Measurements from ENCODE around the gene GNAS-AS1.

Gene GNAS-AS1

DNA sequence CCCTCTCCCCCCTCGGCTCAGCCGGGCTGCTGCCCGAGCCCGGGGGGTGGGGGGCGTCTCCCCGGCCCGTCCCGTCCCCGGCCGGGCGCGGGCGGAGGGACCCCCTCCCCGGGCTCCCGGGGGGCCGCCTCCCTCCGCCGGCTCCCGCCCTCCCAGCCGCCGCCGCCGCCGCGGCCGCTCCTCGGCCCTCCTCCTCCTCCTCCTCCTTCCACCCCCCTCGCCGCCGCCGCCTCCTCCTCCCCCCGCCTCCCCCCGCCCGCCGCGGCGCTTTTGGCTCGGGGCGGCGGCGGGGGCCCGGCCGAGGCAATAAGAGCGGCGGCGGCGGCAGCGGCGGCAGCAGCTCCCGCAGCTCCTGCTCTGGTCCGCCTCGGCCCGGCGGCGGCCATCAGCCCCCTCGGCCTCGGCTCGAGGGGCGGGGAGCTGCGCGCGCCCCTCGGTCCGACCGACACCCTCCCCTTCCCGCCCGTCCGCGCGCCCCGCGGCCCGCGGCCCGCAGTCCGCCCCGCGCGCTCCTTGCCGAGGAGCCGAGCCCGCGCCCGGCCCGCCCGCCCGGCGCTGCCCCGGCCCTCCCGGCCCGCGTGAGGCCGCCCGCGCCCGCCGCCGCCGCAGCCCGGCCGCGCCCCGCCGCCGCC lies 40.5 kb upstream of the GNAS-AS1 start:
- Mint-ChIP-seq H3K9me3 (no peaks in the 10 kb centered on the region), H3K4me1 (ENCODE audit: low read depth) (peaks cover 41% of the 10 kb centered on the region), H3K27me3 (peaks cover 7% of the 10 kb centered on the region), H3K27ac (peak overlapping the region; percentile 97), H3K36me3 (ENCODE audit: low read depth) (peaks cover 33% of the 10 kb centered on the region), H3K4me3 (peak overlapping the region; percentile 96)
- intact Hi-C loops (cut with micrococcal nuclease), result loop anchor here (2.0 to 5.0 kb wide), 3 partner anchors 91 to 240 kb away; partner anchors contain the start of genes ATP5F1E, NELFCD and STX16

- Mint-ChIP-seq H3K27ac (peak overlapping the region; percentile 88), H3K36me3 (ENCODE audit: low read depth) (peaks cover 27% of the 10 kb centered on the region), H3K4me3 (peak overlapping the region; percentile 96), H3K27me3 (peaks cover 7% of the 10 kb centered on the region), H3K4me1 (ENCODE audit: low read depth) (peaks cover 35% of the 10 kb centered on the region), H3K9me3 (no peaks in the 10 kb centered on the region)
- intact Hi-C loops (cut with micrococcal nuclease), result loop anchor here (2.0 to 5.0 kb wide), 3 partner anchors 92 to 240 kb away; partner anchors contain the start of genes ATP5F1E, NELFCD and STX16
Observed at GRCh38 chr20:58890518-58891085, 39.9 kb upstream of the GNAS-AS1 start.

DNA sequence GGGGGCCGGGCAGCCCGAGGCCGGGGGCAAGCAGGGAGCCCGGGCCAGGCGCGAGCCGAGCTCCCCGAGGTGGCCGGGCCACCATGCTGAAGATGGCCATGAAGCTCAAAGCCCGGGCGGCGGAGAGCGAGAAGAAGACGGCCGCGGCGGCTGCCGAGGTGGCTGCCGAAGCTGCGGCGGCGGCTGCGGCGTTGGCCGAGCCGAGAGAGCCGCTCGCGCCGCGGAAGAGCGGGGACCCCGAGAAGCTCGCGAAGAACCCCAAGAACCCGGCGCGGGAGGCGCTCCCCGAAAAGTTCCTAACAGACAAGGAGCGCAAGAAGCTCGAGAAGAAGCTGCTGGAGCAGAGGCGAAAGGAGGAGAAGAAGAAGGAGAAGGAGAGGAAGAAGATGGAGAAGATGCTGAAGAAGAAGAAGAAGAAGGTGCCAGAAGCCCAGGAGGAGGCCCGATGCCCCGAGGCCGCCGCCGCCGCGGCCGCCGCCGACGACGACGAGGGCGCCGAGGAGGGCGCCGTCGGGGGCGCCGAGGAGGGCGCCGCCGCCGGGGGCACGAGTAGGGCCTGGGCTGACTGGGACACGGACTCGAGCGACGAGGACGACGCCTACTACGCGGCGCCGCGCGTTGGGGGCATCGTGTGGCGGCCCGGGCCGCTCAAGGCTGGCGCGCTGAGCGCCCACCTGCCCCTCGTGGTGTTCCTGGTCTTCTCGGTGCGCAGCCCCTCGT lies 39.3 kb upstream of the GNAS-AS1 start:
- intact Hi-C loops (cut with micrococcal nuclease), result loop anchor here (2.0 to 5.0 kb wide), 3 partner anchors 92 to 239 kb away; partner anchors contain the start of genes ATP5F1E, NELFCD and STX16
- peak overlapping the region; percentile 96 for H3K4me3 Mint-ChIP-seq
- peaks cover 20% of the 10 kb centered on the region for H3K36me3 Mint-ChIP-seq (ENCODE audit: low read depth)
- H3K27ac Mint-ChIP-seq, result peak overlapping the region; percentile 88
- H3K27me3 Mint-ChIP-seq, result peaks cover 7% of the 10 kb centered on the region
- peaks cover 31% of the 10 kb centered on the region for H3K4me1 Mint-ChIP-seq (ENCODE audit: low read depth)
- H3K9me3 Mint-ChIP-seq, result no peaks in the 10 kb centered on the region

DNA sequence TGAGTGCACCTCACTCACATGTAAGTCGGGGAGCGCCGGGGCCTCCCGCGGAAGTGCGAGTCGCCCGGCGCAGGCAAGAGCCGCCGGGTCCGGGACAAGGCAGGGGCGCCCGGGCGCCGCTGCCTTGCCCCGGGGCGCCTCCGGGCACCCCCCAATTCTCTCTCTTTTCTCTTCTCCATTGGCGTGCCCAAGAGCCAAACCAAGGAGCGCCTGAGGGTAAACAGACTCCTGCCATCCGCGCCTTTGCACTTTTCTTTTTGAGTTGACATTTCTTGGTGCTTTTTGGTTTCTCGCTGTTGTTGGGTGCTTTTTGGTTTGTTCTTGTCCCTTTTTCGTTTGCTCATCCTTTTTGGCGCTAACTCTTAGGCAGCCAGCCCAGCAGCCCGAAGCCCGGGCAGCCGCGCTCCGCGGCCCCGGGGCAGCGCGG lies 38.6 kb upstream of the GNAS-AS1 start:
- Mint-ChIP-seq H3K36me3 (ENCODE audit: low read depth) (peaks cover 20% of the 10 kb centered on the region), H3K4me3 (peak overlapping the region; percentile 96), H3K27me3 (peaks cover 7% of the 10 kb centered on the region), H3K9me3 (no peaks in the 10 kb centered on the region), H3K4me1 (ENCODE audit: low read depth) (peaks cover 29% of the 10 kb centered on the region), H3K27ac (peak overlapping the region; percentile 88)
- intact Hi-C loops (cut with micrococcal nuclease), result no loop called here

DNA sequence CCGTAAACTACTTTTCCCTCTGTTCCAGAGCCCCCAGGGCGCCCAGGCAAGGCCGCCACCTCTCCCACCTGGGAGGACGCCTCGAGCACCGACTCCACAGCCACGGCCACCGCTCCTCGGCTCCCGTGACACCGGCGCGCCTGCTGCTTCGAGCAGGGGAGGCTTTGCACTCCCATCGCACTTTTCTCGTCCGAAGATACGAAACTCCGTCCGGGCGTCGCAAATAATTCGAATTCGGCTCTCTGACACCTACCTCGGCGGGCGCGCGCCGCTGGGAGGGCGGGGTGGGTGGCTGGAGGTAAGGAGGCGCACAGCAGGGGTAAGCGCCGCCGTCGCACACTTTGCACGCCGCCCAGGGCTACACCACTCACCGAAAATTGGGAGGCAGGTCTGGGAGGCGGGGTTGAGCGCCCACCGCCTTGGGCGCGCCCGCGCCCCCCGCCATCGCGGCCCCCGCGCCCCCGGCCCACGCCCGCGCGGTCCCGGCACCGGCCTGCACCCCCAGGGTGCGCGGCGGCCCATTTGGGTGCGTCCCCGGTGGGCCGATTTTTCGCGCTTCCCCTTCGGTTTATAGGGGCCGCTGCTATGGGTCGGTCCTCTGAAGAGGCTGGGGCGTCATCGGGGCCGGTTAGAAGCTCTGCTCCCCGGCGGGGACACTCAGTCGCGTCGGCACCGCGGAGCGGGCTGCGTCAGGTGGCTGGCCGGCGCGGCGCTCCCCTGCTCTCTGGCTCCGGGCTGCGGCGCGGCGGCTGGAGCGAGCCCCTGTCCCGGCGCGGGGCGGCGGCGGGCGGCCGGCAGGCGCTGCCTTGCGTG lies 38.0 kb upstream of the GNAS-AS1 start:
- Mint-ChIP-seq H3K4me1 (ENCODE audit: low read depth) (peaks cover 25% of the 10 kb centered on the region), H3K9me3 (no peaks in the 10 kb centered on the region), H3K27ac (peak overlapping the region; percentile 88), H3K27me3 (peaks cover 7% of the 10 kb centered on the region), H3K36me3 (ENCODE audit: low read depth) (peaks cover 20% of the 10 kb centered on the region), H3K4me3 (peak overlapping the region; percentile 76)
- intact Hi-C loops (cut with micrococcal nuclease), result no loop called here

GRCh38 chr20:58888103-58888502 lies 37.4 kb upstream of the GNAS-AS1 start:
- Mint-ChIP-seq H3K9me3 (no peaks in the 10 kb centered on the region), H3K27me3 (peaks cover 12% of the 10 kb centered on the region), H3K27ac (peak overlapping the region; percentile 77), H3K4me3 (peak overlapping the region; percentile 76), H3K4me1 (ENCODE audit: low read depth) (peaks cover 18% of the 10 kb centered on the region), H3K36me3 (ENCODE audit: low read depth) (peaks cover 20% of the 10 kb centered on the region)
- intact Hi-C loops (cut with micrococcal nuclease), result no loop called here

- Mint-ChIP-seq H3K27ac (no peak overlapping the region), H3K4me3 (no peak overlapping the region), H3K36me3 (ENCODE audit: low read depth) (peaks cover 7% of the 10 kb centered on the region), H3K4me1 (ENCODE audit: low read depth) (peaks cover 14% of the 10 kb centered on the region), H3K27me3 (peaks cover 17% of the 10 kb centered on the region), H3K9me3 (no peaks in the 10 kb centered on the region)
- intact Hi-C loops (cut with micrococcal nuclease), result no loop called here
Observed at GRCh38 chr20:58886546-58886945, 35.8 kb upstream of the GNAS-AS1 start.

GRCh38 chr20:58884966-58885365 lies 34.3 kb upstream of the GNAS-AS1 start:
- no peaks in the 10 kb centered on the region for H3K9me3 Mint-ChIP-seq
- intact Hi-C loops (cut with micrococcal nuclease), result no loop called here
- H3K4me3 Mint-ChIP-seq, result no peak overlapping the region
- H3K27ac Mint-ChIP-seq, result no peak overlapping the region
- peaks cover 4% of the 10 kb centered on the region for H3K36me3 Mint-ChIP-seq (ENCODE audit: low read depth)
- peaks cover 19% of the 10 kb centered on the region for H3K27me3 Mint-ChIP-seq
- H3K4me1 Mint-ChIP-seq (ENCODE audit: low read depth), result peaks cover 20% of the 10 kb centered on the region

GRCh38 chr20:58883241-58883691 lies 32.6 kb upstream of the GNAS-AS1 start:
- Mint-ChIP-seq H3K27me3 (peaks cover 23% of the 10 kb centered on the region), H3K4me1 (ENCODE audit: low read depth) (peaks cover 17% of the 10 kb centered on the region), H3K27ac (no peak overlapping the region), H3K36me3 (ENCODE audit: low read depth) (no peaks in the 10 kb centered on the region), H3K4me3 (no peak overlapping the region), H3K9me3 (no peaks in the 10 kb centered on the region)
- intact Hi-C loops (cut with micrococcal nuclease), result no loop called here

DNA sequence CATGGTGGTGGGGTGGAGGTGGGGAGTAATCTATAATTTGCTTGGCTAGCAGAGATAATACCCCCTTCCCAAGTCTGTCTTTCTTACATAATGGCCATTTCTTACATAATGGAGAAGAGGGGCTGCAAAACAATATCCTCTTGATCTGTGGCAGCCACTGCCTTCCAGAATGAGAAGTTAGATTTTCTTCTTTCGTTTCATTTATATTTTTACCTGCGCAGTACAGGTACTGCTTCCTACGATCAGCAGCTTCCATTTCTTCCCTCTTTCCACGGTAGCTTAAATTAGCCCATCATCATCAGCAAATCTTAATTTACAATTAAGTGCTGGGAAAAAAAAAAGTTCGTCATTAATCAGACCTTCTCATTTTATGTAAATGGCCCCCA lies 32.0 kb upstream of the GNAS-AS1 start:
- no peak overlapping the region for H3K4me3 Mint-ChIP-seq
- intact Hi-C loops (cut with micrococcal nuclease), result no loop called here
- no peak overlapping the region for H3K27ac Mint-ChIP-seq
- H3K4me1 Mint-ChIP-seq (ENCODE audit: low read depth), result peaks cover 17% of the 10 kb centered on the region
- no peaks in the 10 kb centered on the region for H3K9me3 Mint-ChIP-seq
- H3K27me3 Mint-ChIP-seq, result peaks cover 20% of the 10 kb centered on the region
- no peaks in the 10 kb centered on the region for H3K36me3 Mint-ChIP-seq (ENCODE audit: low read depth)

DNA sequence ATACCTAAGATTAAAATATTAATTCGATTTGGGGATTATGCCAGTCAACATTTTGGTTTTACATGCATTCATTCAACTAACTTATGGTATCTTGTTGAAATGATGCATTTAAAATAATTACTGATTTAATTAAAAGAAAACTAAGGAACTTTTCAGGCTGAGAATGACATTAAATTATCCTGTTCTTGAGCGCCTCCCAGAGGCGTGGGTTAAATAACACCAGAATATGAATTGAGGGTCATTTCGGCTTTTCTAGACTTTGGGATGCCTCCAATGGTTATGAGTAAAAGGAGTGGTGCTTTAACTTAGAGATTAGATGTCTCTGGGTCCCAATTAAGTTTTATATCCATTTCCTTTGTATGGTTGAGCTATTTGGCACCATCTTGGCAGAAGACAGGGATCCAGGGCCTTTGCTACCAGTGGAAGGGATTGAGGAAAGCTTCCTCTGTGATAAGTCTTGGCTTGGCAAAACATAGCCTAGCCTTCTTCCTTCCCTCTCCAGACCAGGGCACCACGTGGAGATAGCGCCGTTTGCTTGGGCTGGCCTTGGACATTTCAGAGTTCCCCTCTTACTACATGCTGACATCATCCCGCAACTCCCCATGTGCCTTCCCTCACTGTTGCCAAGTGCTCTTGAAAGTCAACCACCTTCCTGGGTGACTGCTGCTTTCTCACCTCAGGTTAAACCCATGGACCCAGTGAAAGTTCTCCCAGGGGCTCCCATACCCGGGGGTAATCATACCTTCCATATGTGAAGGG lies 30.5 kb upstream of the GNAS-AS1 start:
- Mint-ChIP-seq H3K4me1 (ENCODE audit: low read depth) (peaks cover 17% of the 10 kb centered on the region), H3K36me3 (ENCODE audit: low read depth) (no peaks in the 10 kb centered on the region), H3K27ac (no peak overlapping the region)

DNA sequence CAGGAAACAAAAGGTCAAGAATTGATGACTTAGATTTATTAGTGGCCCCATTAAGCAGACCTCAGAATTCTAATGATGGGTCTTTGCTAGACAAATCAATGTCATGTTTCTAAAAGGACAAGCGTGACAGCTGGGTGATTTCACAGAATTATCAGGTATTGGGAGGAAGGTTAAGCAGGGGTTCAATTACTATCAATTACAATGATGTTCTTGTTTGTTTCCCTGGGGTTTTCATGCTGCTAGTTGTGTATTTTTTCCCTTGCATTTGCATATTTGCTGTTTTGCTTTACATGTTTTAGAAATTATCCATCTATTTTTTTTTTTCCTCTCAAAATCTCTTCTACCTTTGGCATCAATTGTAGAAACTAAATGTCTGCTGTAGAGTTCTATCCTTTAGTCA lies 29.7 kb upstream of the GNAS-AS1 start:
- Mint-ChIP-seq H3K27me3 (peaks cover 18% of the 10 kb centered on the region), H3K27ac (no peak overlapping the region), H3K4me1 (ENCODE audit: low read depth) (peaks cover 17% of the 10 kb centered on the region), H3K9me3 (no peaks in the 10 kb centered on the region), H3K4me3 (no peak overlapping the region), H3K36me3 (ENCODE audit: low read depth) (no peaks in the 10 kb centered on the region)
- intact Hi-C loops (cut with micrococcal nuclease), result no loop called here

More for the DNA sequence above, 30.5 kb upstream of the GNAS-AS1 start:
- no peaks in the 10 kb centered on the region for H3K9me3 Mint-ChIP-seq
- intact Hi-C loops (cut with micrococcal nuclease), result no loop called here
- peaks cover 18% of the 10 kb centered on the region for H3K27me3 Mint-ChIP-seq
- no peak overlapping the region for H3K4me3 Mint-ChIP-seq

- H3K4me1 Mint-ChIP-seq (ENCODE audit: low read depth), result peaks cover 11% of the 10 kb centered on the region
- no peaks in the 10 kb centered on the region for H3K36me3 Mint-ChIP-seq (ENCODE audit: low read depth)
- H3K4me3 Mint-ChIP-seq, result no peak overlapping the region
- peaks cover 15% of the 10 kb centered on the region for H3K27me3 Mint-ChIP-seq
- intact Hi-C loops (cut with micrococcal nuclease), result no loop called here
- no peaks in the 10 kb centered on the region for H3K9me3 Mint-ChIP-seq
- no peak overlapping the region for H3K27ac Mint-ChIP-seq
Observed at GRCh38 chr20:58878399-58878798, 27.7 kb upstream of the GNAS-AS1 start.

Measured in dendritic cell treated with granulocyte-macrophage colony-stimulating factor and Interleukin-4, amounts not matched to agents 40 ng/mL and 50 ng/mL, for 4 days (primary cell).